AG08395 (cell line): Measurements from ENCODE around the gene CETN1.
A peak's percentile ranks its signal among the peaks of the same experiment; 100 is the strongest.

Experiments used
- DNase-seq: peaks from one replicate; pipeline ENCODE4 v3.0.0; 2012; ENCODE audit warnings: mixed read lengths, low spot score

CETN1 gene

GRCh38 chr18:580154-580553 lies at the start of gene CETN1:
CETN1 (plus strand) TSS chr18:580380; CDS start chr18:580409, 29 bp downstream.
- DNase-seq, result no peak

DNA sequence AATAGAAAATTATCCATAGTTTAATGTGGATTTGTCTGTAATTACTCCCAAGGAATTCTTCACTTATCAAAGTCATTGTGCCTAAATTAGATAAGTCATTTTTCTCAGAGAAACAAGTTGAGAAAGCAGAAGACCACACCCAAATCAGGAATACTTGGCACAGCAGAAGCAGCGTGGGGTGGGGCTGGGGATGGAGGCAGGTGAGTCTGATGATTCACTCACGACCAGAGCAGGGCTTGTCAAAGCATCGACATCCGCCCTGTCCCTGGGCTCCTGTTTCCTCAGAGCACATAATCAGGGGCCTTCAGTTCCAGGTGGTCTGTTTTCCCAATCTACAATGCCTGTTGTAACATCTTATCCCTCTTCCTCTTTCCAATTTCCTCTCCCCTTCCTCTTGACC lies 48.2 kb upstream of the CETN1 start:
- DNase-seq, result no peak

GRCh38 chr18:532632-533031 lies 47.5 kb upstream of the CETN1 start:
- DNase-seq, result no peak

DNA sequence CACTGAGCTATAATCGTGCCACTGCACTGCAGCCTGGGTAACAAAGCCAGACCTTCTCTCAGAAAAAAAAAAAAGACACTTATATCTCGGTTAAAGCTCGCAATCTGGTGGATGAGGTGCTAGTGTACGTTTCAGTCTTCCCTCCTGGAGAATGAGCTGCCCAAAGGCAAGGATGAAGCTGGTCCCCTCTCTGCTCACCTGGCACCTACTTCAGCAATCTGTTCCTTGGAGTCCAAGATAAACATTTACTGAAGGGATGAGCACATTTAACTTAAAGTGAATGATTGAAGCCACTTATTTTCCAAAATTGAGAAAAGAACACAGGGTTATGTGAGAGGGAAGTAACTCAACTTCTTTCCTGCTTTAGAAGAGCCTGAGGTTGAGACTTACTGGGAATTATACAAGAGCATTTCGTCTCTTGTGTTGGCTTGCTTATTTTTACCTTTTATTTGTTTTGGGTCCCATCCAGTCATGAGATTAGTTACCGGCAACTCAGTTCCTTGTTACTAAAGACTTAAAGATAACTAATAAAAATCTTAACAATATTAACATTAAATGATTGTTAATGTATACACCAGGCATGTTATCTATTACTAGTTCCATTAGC lies 46.1 kb upstream of the CETN1 start:
- DNase-seq, result no peak

DNA sequence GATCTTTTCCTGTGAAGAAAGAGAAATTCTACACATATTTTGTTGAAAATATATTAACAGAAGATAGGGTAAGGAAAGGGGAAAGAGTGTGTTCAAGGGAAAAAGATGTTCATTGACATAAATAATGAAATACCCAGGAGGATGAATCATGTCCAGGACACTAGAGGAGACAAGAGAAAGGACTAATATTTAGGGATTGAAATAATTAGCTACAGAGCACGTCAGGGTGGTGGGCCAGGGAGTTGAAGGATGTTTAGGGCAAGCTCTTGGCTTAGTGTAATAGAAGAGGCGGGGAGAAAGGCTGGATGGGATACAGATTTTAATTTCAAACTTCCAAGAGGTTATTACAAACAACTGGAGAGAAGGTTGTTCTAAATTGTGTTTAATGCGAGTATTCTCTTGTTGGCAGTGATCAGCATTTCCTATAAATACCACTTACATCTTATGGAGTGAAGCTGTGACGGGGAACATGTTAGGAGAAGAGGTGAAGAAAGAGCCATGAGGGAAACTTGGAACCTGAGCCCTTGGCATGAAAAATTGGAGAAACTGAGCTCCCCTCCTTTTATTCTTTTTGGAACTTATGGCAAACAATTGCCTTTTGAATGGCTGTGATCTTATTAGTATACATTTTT lies 36.6 kb upstream of the CETN1 start:
- DNase-seq, result no peak

DNA sequence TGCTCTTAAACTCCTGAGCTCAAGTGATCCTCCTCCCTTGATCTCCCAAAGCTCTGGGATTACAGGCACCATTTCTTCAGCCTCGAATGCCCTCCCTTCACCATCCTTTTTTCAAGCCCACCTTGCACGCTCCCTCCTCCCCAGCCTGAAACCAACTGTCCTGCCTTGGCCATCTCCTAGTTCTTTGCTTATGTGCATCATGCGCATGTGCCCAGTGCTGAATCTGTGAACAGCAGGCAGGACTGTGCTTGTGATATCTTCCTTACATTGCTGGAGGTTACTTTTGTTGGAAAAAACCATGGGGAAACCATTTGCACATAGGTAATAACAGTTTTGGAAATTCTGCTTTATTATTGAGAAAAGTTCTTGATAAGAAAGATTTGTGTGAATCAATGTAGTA lies 30.2 kb upstream of the CETN1 start:
- DNase-seq, result no peak

DNA sequence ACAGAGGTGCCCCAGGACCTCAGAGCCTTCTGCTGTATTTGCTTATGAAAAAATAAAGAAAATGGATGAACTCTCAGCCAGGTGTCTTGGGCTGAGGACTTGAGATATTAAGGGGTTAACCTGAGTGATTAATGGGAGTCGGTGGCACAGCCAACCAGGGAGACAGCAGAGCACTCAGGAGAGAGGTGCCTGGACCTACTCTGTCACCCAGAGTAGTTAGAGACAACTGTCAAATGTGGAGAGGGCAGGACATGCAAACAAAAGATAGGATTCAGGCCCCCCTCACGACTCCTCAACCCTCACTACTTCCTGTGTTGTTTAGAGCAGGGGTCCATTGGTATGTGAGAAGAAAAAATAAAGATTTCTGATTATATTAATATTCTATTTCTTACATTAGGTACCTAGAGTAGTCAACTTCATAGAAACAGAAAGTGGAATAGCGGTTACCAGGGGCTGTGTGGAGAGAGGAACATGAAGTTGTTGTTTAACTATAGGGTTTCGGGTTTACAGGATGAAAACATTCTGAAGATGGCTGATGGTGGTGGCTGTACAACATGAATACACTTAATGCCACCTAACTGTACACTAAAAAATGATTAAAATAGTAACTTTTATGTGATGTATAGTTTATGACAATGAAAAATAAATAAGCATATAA lies 28.6 kb upstream of the CETN1 start:
- no peak for DNase-seq

DNA sequence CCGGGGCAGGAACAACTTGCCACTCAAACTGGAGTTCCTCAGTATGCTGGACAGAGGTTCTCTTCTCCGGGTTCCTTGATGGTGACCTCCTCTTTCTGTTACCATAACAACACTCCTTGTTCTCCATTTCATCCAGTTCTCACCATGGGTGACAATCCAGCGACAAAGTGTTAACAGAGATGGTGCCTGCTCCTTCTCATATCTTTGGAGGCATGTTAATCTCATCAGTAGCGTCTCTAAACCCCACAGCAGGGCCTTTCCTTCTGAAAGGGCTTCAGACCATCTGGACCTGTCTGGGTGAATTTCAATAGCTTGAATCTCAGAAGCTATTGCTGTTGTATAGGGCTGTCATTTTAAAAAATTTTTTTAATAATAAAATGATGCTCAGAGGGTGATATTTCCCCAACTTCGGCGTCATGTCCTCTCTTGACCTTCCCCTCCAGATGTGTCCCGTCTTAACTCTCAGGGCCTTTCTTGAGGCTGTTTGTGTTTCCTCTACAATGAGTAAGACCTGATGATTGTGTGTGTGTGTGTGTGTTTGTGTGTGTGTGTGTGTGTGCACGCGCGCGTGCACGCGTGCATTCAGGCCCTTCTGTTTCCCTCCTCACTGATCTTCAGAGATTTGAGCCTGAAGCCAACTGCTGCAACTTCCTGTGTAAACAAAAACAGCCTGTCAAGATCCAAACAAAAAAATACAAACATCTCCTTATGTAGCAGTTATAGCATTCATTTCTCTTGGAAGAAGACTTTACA lies 24.3 kb upstream of the CETN1 start:
- peak; percentile 16 for DNase-seq

GRCh38 chr18:564708-565561 lies 15.2 kb upstream of the CETN1 start:
- DNase-seq, result no peak

DNA sequence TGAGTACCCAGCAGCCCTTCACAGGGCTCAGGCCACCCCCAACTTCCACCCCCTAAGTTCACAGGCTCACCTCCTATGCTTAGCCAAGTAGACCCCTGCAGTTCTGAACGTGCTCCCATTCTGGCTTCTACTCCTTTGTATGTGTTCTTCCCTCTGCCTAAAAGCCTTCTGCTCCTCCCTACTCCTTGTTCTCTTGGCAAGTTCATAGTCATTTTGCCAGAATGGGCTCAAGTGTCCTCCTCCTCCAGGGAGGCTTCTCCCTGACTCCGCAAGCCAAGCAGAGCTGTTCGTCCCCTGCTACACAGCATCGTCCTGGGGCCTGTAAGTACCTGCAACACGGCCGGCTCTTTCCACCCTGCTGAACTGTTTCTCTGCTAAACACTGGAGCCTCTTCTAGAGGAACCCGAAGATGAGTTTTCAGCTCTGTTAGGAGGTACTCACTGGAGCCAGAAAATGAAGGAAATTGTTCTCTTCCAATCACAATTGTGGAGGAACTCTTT lies 14.6 kb upstream of the CETN1 start:
- DNase-seq, result no peak

DNA sequence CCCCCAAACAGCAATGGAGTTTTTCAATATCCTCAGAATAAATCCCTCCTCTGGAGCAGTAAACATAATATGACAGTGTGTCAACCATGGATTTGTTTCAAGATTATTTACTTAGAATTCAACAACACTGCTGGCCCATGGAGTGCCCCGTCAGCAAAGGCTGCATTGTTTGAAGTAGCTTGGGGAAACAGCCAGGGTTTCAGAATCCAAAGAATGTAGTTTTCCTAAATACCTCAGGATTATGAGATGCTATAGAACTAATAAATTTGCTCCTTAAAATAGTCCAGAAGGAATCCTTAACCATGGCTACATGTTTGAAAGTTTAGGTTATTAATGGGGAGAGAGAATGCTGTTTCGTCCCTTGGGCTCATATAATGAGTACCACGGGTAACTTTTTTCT lies 13.1 kb upstream of the CETN1 start:
- DNase-seq, result no peak

DNA sequence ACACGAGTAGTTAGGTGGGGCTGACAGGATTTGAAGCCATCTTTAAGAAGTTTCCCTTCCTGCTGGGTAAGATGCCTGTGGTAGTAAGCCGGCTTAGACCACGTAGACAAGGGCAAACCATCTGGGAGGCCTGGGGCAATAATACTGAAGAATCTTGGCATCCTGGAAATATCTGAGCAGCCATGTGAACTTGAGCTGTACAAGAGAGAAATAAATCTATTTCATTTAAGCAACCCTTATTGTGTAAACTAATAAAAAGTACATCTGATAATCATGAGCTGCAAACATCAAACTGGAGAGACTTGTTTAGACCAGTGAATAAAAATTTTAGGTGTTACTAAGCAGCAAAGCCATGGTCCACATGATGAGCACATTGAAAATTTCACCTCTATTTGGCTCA lies 11.4 kb upstream of the CETN1 start:
- DNase-seq, result no peak

DNA sequence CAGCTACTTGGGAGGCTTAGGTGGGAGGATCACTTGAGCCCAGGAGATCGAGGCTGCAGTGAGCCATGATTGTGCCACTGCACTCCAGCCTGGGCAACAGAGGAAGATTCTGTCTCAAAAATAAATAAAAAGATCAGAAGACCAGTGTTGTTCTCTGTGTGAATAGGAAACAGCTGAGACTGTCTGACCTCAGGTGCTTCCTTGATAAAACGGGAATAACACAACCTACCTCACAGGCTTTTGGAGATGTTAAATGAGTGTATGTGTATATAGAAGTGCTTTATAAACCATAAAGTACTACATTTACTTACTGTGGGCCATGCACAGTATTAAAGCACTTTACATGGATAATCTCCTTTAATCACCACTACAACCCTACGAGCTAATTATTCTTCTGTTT lies 9.9 kb upstream of the CETN1 start:
- no peak for DNase-seq

- DNase-seq, result no peak
These were observed 9.5 kb upstream of the CETN1 start for GRCh38 chr18:570697-571096.

DNA sequence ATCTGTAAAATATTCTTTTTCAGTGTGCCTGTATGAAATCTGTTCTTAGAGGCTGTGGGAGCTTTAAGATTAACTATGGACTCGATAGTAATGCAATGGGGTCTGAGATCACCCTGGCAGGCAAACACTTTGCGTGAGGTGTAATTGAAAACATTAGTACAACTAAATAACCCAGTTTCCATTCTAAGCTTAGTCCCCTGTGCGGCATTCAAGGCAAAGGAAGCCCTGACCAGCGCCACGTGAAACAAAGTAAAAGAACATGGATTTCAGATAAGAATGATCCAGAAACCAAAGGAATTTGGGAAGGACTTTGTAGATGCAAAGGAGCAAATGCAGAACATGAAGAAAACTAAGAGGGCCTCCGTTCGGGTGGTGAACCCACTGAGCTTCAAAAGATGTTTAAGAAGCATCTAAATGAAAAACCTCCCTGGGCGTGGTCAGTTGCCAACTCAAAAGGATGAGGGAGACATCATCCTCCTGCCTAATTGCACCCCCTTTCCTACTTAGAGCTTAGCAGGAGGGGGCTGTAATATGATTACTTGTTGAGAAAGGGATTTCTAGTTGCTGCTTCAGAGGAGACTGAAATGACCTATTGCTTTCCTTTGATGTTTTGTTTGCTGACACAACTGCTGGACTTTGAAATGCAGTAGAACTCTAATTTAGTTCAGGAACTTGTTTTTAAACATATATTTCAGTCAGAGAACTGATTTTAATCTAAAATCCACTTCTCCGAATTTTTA lies 7.9 kb upstream of the CETN1 start:
- no peak for DNase-seq

GRCh38 chr18:572831-573289 lies 7.3 kb upstream of the CETN1 start:
- no peak for DNase-seq

DNA sequence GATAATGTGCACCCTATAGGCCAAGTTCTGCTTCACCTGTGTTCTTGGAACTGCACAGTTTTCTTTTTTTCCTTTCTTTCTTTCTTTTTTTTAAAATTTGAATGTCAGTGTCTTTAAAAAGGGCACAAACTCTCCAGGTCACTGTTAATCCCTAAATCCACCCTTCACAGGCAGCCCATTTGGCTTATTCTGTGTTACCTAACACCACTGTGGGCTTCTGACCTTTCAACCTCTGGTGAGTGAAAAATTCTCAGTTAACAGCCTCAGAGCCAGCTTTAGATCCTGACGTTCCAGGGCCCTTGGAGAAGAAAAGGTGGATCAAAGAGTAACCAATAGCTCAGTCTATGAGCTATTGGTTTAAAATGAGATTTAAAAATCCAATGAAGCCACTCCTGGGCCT lies 6.8 kb upstream of the CETN1 start:
- DNase-seq, result no peak

GRCh38 chr18:574149-574860 lies 5.9 kb upstream of the CETN1 start:
- no peak for DNase-seq

DNA sequence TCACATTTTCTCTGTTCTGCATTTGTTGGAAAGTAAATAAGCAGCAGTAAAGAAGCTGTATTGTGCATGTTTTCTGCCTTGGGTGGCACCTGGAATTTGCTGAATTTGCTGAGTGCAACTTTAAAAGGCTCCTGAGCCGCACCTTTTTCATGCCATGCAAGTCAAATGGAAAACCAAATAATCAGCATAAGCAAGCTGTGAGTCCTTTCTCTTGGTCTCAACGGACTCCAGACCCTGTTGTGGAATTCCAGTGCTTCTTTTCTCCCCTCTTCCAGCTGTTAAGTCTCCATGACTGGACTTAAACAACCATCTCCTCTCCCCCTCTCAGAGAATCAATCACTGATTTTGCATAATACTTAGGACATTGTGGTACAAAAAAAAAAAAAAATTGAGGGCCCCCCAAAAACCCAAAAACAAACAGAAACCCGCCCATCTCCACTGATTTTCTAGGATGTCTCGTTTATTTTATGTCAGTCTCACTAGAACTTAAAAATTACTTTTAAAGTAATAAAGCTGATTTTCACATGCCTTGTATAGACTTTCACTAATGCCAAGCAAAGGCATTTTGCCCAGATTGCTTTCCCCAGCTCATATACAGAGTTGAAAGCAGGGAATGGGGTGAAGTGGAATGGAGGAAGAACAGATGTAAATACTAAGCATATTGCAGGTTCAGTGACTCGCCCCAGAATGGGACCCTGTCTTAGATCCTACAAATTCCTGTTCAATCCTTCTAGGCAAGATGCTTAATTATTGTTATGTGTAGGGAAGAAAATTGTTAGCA lies 5.1 kb upstream of the CETN1 start:
- DNase-seq, result no peak

DNA sequence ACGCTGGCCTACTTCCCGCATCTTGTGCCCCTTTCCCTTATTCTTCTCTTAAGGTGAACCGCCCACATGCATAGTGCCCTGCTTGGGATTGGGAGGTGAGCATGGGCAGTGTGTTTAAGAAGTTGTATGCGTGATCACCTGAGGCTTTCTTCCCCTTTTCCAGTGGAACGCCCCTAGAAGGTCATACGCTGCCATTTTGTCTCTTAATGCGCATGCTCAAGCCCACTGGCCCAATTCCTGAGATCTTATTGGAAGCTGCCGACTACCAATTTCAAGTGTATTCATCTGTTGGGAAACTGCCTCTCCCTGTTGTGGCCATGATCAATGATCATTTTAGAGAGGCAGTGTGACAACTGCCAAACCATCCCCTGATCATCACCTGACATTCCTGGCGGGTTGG lies 3.3 kb upstream of the CETN1 start:
- no peak for DNase-seq
